K562 (cell line): ENCODE data around the gene OR1E1.

Experiments
- GABPA ChIP-seq: fragments of 200-800 bp; sonication (Bioruptor generic); conservative IDR thresholded peaks from 2 replicates; pipeline ENCODE4 v1.6.1; 2016; ENCODE audit warnings: low read depth, missing genetic modification characterization, missing compliant biosample characterization
- HMG20A ChIP-seq: fragments of 450-650 bp; formaldehyde crosslinking; conservative IDR thresholded peaks from 2 replicates; pipeline ENCODE4 v1.4.0; 2020; ENCODE audit warnings: mild to moderate bottlenecking, mixed read lengths

DNA sequence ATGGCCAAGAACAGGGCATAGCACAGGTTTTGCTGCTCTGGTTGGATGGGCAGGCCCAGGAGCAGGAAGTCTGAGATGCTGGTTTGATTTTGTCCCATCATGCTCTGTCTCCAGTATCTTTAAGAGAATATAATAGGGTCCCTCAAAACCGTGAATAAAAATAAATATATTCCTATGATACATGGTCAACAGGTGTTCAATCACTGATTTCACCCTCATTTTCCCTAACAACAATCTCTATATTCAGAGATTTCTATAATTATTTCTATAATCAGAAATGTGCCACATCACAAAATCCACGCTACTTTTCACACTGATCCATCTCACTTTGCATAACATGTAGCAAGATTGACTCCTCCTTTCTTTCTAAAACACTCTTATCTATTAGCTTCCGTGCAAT is 35.5 kb upstream of the OR1E1 start, which contains the start of gene OR1E2:
- TF ChIP-seq GABPA (tag) = no peak
- no peak for TF ChIP-seq HMG20A (CRISPR knock-in tag)
